ENCODE measurements around the gene LRRC43.

LRRC43 gene

GRCh38 chr12:122226366-122227125 is 43.6 kb downstream of the LRRC43 start:
- DNase-seq = no peak

DNA sequence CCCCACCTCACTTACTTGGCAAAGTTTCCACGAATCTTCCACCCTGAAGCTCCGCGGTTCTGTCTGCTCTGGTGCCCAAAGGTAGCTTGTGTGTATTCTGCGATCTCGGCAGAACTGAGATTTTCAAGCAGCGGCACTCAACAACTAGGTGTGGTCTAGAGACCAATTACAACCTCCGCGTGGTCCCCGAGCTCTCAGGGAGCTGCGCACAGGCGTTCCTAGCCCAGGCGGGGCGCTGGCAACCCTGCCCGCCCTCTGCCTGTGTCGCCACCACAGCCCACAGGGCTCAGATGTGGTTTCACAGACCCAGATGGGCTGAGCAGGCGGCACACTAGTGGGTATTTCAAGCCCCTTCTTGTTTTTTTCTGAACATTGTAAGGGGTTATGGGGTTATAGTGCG is 44.4 kb downstream of the LRRC43 start:
- peak; percentile 36 for DNase-seq

DNA sequence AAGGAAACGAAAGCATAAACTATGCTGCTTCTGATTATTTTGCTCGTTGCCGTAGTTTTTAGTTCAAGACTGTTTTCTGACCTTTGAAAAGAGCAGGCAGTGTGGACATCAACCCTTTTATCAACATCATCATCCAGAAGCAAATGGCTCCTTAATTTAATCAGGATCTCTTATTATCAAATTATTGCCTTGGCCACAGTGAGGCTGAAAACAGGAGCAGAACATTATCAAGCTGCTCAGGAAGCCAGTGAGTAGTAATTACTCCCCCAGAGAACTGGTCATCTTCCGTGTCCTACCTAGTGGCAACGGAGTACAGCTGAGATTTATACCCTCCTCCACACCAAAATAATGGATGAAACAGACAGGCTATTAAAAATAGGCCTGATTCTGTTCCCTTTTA is 45.2 kb downstream of the LRRC43 start:
- no peak for DNase-seq

- no peak for DNase-seq
Measured at GRCh38 chr12:122230798-122231197, 47.9 kb downstream of the LRRC43 start.

DNA sequence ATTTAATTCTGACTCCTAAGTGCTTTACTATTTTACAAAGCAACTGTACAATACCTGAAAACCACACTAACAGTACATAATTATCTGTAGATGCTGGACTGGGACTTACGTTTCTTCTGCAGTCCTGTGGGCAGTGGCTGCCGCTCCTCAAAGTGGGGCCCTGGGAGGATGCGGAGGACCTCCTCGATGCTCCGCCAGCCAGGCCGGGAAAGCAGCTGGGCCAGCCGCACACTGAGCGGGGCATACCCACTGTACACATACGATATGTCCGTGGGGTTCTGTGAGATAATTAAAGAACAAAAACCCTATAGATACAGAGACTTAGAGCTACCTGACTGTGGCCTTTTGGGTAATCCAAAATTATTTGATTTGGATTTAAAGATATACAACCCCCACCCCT is 49.8 kb downstream of the LRRC43 start:
- no peak for DNase-seq

DNA sequence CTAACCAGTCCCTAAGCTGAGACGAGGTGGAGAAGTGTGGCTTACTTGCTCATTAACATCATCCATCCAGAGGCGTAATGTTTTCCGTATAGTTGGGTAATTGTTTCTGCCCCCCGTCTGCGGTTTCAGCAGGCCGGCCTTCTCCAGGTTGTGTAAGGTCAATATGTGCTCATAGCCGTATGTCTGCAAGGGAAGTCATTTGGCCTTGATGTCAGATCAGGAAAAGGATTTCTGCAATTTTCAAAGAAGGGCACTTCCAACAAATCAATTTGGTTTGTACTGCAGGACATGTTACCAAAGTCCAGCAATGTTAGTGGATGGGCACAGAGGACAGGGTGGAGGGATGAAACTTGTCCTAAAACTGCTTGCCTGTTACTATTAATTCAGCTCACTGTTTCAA is 52.8 kb downstream of the LRRC43 start:
- DNase-seq = no peak

DNA sequence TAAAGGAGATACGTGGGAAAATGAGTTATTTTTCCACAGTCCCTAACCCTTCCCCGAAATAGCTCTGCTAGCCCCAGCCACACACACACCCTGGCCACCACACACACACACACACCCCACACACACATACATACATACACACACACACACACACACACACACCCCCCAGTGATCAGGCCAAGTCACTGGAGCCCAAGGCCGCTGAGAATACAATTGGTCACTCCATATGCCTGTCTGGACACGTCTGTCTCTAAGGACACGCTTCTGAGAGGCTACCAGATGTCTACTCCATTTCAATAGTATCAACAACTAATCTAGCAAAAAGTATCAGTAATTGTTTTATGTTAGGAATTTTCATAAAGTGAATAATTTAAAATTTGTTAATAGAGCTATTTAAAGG is 55.9 kb downstream of the LRRC43 start:
- DNase-seq = no peak

DNA sequence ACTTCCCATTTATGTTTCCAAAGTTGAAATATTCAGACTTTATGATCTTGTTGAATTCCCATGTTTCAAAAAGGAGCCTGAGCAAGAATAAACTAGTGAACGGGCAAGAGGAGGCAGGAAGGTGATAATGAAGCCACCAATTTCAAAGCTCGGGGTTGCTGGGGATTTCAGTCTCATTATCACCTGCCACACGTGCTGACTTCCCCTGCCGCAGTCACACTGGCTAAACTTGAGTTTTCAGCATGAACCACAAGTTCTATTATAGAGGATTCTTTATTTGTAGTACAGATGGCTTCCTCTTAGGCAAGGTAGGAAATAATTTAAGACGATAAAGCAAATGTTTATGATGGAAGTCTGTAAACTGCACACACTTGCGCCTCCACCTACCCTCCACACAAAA is 61.0 kb downstream of the LRRC43 start:
- peak; percentile 33 for DNase-seq

DNA sequence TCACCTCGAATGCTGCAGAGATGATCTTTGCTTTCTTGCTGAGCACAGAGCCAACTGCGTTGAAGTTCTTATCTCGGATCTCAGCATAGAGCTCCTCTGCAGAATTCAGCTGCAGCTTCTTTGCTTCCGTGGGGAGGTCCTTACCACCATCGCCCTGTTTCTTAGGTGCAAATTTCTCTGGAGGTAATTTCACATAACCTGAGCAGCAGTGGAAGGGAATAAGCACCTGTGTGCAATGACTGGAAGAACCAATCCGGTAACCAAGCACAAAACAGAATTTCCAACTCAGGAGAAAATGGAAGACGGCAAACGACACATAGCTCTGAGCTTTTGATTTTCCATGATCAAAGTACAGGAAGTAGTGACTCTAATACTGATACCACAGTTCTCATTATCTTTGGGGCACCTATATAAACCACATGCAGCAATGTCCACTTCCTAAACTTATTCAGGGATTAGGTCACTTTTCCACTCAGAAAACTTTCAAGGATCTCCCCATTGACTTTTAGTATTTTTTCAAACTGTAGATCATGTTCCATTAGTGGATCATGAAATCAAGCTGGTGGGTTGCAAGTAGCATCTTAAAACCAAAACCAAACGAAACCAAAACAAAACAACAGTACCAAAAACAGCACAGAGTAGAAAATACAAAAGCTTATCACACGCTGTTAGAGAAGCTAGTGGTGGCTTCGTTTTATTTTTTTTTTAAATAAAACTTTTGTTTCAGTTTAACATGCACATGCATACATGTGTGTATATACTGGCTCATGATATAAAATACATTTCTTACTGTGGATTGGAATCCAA is 61.8 kb downstream of the LRRC43 start:
- peak; percentile 60 for DNase-seq

GRCh38 chr12:122245553-122245952 is 62.6 kb downstream of the LRRC43 start:
- DNase-seq = no peak

DNA sequence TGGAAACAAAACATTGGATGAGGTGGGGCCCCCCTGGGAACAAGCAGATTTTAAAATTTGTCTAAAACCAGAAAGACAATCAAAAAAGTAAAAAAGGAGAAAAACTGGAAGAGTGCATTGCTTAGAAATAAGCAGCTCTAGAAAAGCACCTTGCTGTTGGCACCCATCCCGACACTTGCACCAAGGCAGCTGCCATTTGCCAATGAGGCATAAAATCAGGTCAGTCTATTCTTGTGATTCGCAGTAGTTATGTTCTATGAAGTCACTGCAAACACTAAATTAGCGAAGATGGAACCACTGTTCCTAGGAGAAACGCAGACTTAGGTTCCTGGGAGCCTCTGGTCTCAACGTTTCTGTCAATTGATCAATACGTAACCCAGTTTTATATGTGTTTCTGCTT is 67.1 kb downstream of the LRRC43 start:
- DNase-seq = no peak

DNA sequence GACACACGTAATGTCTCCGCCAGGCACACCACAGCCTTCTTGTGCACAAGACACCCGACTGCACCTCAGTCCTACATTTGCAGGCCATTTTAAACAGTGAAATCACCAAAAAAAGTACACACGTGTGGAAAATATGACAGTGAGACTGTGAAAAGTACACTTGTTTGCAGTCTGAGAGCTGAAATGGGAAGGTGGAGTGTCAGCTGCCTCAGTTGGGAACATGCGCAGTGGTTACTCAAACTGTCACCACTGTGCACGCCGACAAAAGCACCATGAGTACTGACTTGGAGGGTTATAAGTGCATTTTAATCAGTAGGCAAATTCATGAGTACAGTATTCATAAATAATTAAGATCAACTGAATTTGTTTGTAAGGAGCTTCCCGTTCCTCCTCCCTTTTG is 67.6 kb downstream of the LRRC43 start:
- DNase-seq = no peak

Data from activated CD4-positive, alpha-beta T cell treated with anti-CD3 and anti-CD28 coated beads, Interleukin-10, Interleukin-2, amounts not matched to agents 100 ng/mL and 50 ng/mL, durations not matched to agents 16 hours and 8 hours (primary cell).